Spleen (tissue), 11 donors: Measurements from ENCODE around the gene GNPDA2. TPM values are rescaled to one million over a fixed set of nuclear protein-coding genes. Genes with fewer than 3 reads are reported as not detected.

Experiments used
- DNase-seq: peaks from one replicate; pipeline ENCODE4 v3.0.0-alpha.2; 2020
- H3K27ac ChIP-seq, 8 donors: fragments of 200-600 bp; sonication (generic) in 7 of 8; 1 replicate in 4 of 8; 2 replicates in 4 of 8; pipeline versions ENCODE4 v1.5.0 to v1.8.0; 2016 to 2021; ENCODE audit warnings: inconsistent platforms in 4 of 8, mild to moderate bottlenecking in 4 of 8, moderate library complexity in 1 of 8
- H3K27me3 ChIP-seq, 7 donors: fragments of 200-600 bp; sonication (generic) in 6 of 7; replicated peaks in 1 of 7; 1 replicate in 4 of 7; 2 replicates in 3 of 7; pipeline versions ENCODE4 v1.5.0 to v1.8.0; 2016 to 2021; ENCODE audit warnings: inconsistent platforms in 3 of 7, mild to moderate bottlenecking in 1 of 7
- H3K36me3 ChIP-seq, 6 donors: fragments of 200-600 bp; sonication (generic) in 5 of 6; 1 replicate in 4 of 6; 2 replicates in 2 of 6; pipeline versions ENCODE4 v1.5.0 to v1.8.0; 2016 to 2021; ENCODE audit warnings: inconsistent platforms in 2 of 6
- H3K4me1 ChIP-seq, 6 donors: fragments of 200-600 bp; sonication (generic) in 5 of 6; 1 replicate in 3 of 6; 2 replicates in 3 of 6; pipeline versions ENCODE4 v1.5.0 to v1.8.0; 2016 to 2021; ENCODE audit warnings: inconsistent platforms in 3 of 6
- H3K4me3 ChIP-seq, 8 donors: fragments of 200-600 bp; sonication (generic) in 7 of 8; 1 replicate in 4 of 8; 2 replicates in 4 of 8; pipeline versions ENCODE4 v1.5.0 to v1.8.0; 2016 to 2021; ENCODE audit warnings: inconsistent platforms in 4 of 8, mild to moderate bottlenecking in 4 of 8, moderate library complexity in 2 of 8
- H3K9me3 ChIP-seq, 8 donors: fragments of 200-600 bp; sonication (generic) in 7 of 8; 1 replicate in 4 of 8; 2 replicates in 4 of 8; pipeline versions ENCODE4 v1.5.0 to v1.8.0; 2016 to 2021; ENCODE audit warnings: inconsistent platforms in 4 of 8
- CTCF ChIP-seq, 11 experiments: fragments of 200-600 bp in 7 of 11; fragments of 450-650 bp in 4 of 11; sonication (generic) in 4 of 11; IDR thresholded peaks in 8 of 11; conservative IDR thresholded peaks in 3 of 11; 1 replicate in 7 of 11; 2 replicates in 4 of 11; pipeline versions ENCODE4 v1.4.0 to v1.8.0; 2016 to 2021; ENCODE audit warnings: antibody characterized with exemption in 11 of 11, inconsistent platforms in 4 of 11, mild to moderate bottlenecking in 1 of 11
- POLR2A ChIP-seq, 3 donors: fragments of 450-650 bp; IDR thresholded peaks; one replicate each; pipeline ENCODE4 v1.5.1; 2017; ENCODE audit warnings: antibody characterized with exemption in 3 of 3, mild to moderate bottlenecking in 1 of 3
- POLR2AphosphoS5 ChIP-seq, 3 donors: sonication (generic); formaldehyde crosslinking; IDR thresholded peaks; one replicate each; pipeline ENCODE4 v1.5.1; 2017; ENCODE audit warnings: antibody characterized with exemption in 3 of 3
- WGBS, 5 donors: extraction: QIAGEN DNeasy Blood & Tissue Kit in 3 of 5; methylation state at CpG; one replicate each; pipeline versions ENCODE4 v1.1.5 to v1.1.7; 2013 to 2018; 5-methylcytosine and 5-hydroxymethylcytosine counted together
- intact Hi-C: fragments of 100-400 bp; cut with DNase I; formaldehyde crosslinking; loops from one replicate; pipeline ENCODE4 v1.15.0; 2023; ENCODE audit warnings: low total_unique reads
- polyA plus RNA-seq, 3 donors: library from polyadenylated mRNA; stranded (reverse); fragments of 200-250 nt; gene quantifications; one replicate each; pipeline ENCODE4 v1.2.1, GENCODE V29; 2013
- total RNA-seq, 7 donors: library from RNA; depleted of rRNA in 3 of 7; stranded (reverse); fragments of >200 nt in 3 of 7; fragmentation: NEBNext Ultra II Directional in 4 of 7; extraction: Animal tissue kit (Norgen Biotek cat#: 25700) in 4 of 7; gene quantifications; one replicate each; pipeline versions ENCODE4 v1.1.0 to v1.2.1, GENCODE V29; 2016 to 2021
- donor health status: healthy with polysubstance abuse.
- donor health status: DM: no; HTN: no; CAD: no; lungs with moderate emphysema.
- donor health status: DM: no; HTN: no; CAD: no.
- donor health status: Bipolar disorder and iron deficiency.
- donor health status: healthy.
- donor health status: DM: no; HTN: no; CAD: no.
- donor health status: DM: yes; HTN: yes; CAD: no.

Gene GNPDA2
- total and polyA plus RNA-seq, 10 donors = 10.2 to 18.8 (median 13.7) TPM

- TF ChIP-seq POLR2AphosphoS5 (IDR thresholded peaks at IDR 0.05) (no peak), POLR2A (IDR thresholded peaks at IDR 0.05) (no peak), CTCF (IDR thresholded peaks at IDR 0.05 in 8 of 11, conservative IDR thresholded peaks at IDR 0.05 in 3 of 11) (no peak)
- 89 to 98% (median 93%) methylated on average over 1 of the region's 1 CpG for WGBS, 5 donors
- H3K4me1 ChIP-seq = peaks cover 5 to 24% (median 15%) of the 10 kb centered on the region in 6 donors
- H3K27me3 ChIP-seq = no peaks in the 10 kb centered on the region
- no peaks in the 10 kb centered on the region for H3K9me3 ChIP-seq
- no peak overlapping the region for H3K4me3 ChIP-seq
- no peak overlapping the region for H3K27ac ChIP-seq
- peaks cover 0 to 85% (median 57%) of the 10 kb centered on the region in 6 donors for H3K36me3 ChIP-seq
- DNase-seq = no peak
- intact Hi-C loops = no loop called here
Measured at GRCh38 chr4:44684648-44685047, 41.7 kb downstream of the GNPDA2 start.

GRCh38 chr4:44679060-44679459 lies 47.3 kb downstream of the GNPDA2 start:
- Histone ChIP-seq H3K4me1 (peaks cover 11 to 43% (median 30%) of the 10 kb centered on the region in 6 donors), H3K36me3 (peaks cover 0 to 29% (median 16%) of the 10 kb centered on the region in 6 donors), H3K9me3 (no peaks in the 10 kb centered on the region), H3K27ac (peak overlapping the region; percentile 87 to 94 (median 93)), H3K4me3 (peak overlapping the region; percentile 68 to 89 (median 80)), H3K27me3 (no peaks in the 10 kb centered on the region)
- TF ChIP-seq POLR2AphosphoS5 (IDR thresholded peaks at IDR 0.05) (no peak), POLR2A (IDR thresholded peaks at IDR 0.05) (no peak), CTCF (IDR thresholded peaks at IDR 0.05 in 8 of 11, conservative IDR thresholded peaks at IDR 0.05 in 3 of 11) (no peak)
- intact Hi-C loops = no loop called here
- WGBS, 5 donors = 0 to 4% (median 1%) methylated on average over 3 of the region's 3 CpGs
- DNase-seq = no peak

GRCh38 chr4:44678094-44679041 lies 48.0 kb downstream of the GNPDA2 start, which contains the start of gene GUF1:
TSS of gene GUF1 (plus strand) at chr4:44678420. CDS start at chr4:44678623, 203 bp downstream.
- Histone ChIP-seq H3K4me1 (peaks cover 11 to 43% (median 30%) of the 10 kb centered on the region in 6 donors), H3K4me3 (peak within 1 kb of the TSS; percentile 68 to 89 (median 80)), H3K36me3 (peaks cover 0 to 22% (median 12%) of the 10 kb centered on the region in 6 donors), H3K27me3 (no peaks in the 10 kb centered on the region), H3K9me3 (no peaks in the 10 kb centered on the region), H3K27ac (peak within 1 kb of the TSS; percentile 87 to 94 (median 93))
- 0 to 1% (median 1%) methylated on average over 18 to 57 of the region's 57 CpGs for WGBS, 5 donors
- intact Hi-C loops = no loop called here
- peak; percentile 97 for DNase-seq
- TF ChIP-seq CTCF (IDR thresholded peaks at IDR 0.05 in 8 of 11, conservative IDR thresholded peaks at IDR 0.05 in 3 of 11) (peak in 1 of 11 experiments; percentile 12), POLR2AphosphoS5 (IDR thresholded peaks at IDR 0.05) (peak; percentile 95 to 97 (median 95)), POLR2A (IDR thresholded peaks at IDR 0.05) (peak in 1 of 3 donors; percentile 13)

GRCh38 chr4:44675366-44675765 lies 51.0 kb downstream of the GNPDA2 start:
- Histone ChIP-seq H3K4me1 (peaks cover 11 to 27% (median 22%) of the 10 kb centered on the region in 6 donors), H3K4me3 (no peak overlapping the region), H3K9me3 (no peaks in the 10 kb centered on the region), H3K36me3 (no peaks in the 10 kb centered on the region), H3K27ac (no peak overlapping the region), H3K27me3 (no peaks in the 10 kb centered on the region)
- TF ChIP-seq CTCF (IDR thresholded peaks at IDR 0.05 in 8 of 11, conservative IDR thresholded peaks at IDR 0.05 in 3 of 11) = no peak
- TF ChIP-seq POLR2A (IDR thresholded peaks at IDR 0.05) = no peak
- no peak for TF ChIP-seq POLR2AphosphoS5 (IDR thresholded peaks at IDR 0.05)
- intact Hi-C loops = no loop called here
- no peak for DNase-seq
- WGBS, 5 donors = 68 to 76% (median 74%) methylated on average over 5 of the region's 5 CpGs
